ENCODE measurements around the gene BICC1.

BICC1 gene

GRCh38 chr10:58516671-58517070 lies 4.0 kb downstream of the BICC1 start:
- no peak for DNase-seq

GRCh38 chr10:58517081-58517480 lies 4.4 kb downstream of the BICC1 start:
- DNase-seq, result no peak

GRCh38 chr10:58517491-58518355 lies 5.1 kb downstream of the BICC1 start:
- no peak for DNase-seq

- DNase-seq, result no peak
Observed at GRCh38 chr10:58518775-58519174, 6.1 kb downstream of the BICC1 start.

GRCh38 chr10:58529077-58529728 lies 16.5 kb downstream of the BICC1 start:
- no peak for DNase-seq

GRCh38 chr10:58531084-58531695 lies 18.5 kb downstream of the BICC1 start:
- DNase-seq, result no peak

GRCh38 chr10:58535311-58535710 lies 22.6 kb downstream of the BICC1 start:
- no peak for DNase-seq

GRCh38 chr10:58543141-58543540 lies 30.5 kb downstream of the BICC1 start:
- no peak for DNase-seq

GRCh38 chr10:58544135-58544534 lies 31.5 kb downstream of the BICC1 start:
- no peak for DNase-seq

- DNase-seq, result no peak
Observed at GRCh38 chr10:58545427-58545826, 32.8 kb downstream of the BICC1 start.

- DNase-seq, result no peak
Observed at GRCh38 chr10:58546137-58546536, 33.5 kb downstream of the BICC1 start.

- DNase-seq, result no peak
Observed at GRCh38 chr10:58546722-58547445, 34.2 kb downstream of the BICC1 start.

- DNase-seq, result no peak
Observed at GRCh38 chr10:58547963-58548362, 35.3 kb downstream of the BICC1 start.

GRCh38 chr10:58554316-58554715 lies 41.6 kb downstream of the BICC1 start:
- DNase-seq, result no peak

GRCh38 chr10:58555170-58555929 lies 42.7 kb downstream of the BICC1 start:
- no peak for DNase-seq

- DNase-seq, result no peak
Observed at GRCh38 chr10:58555930-58556311, 43.2 kb downstream of the BICC1 start.

GRCh38 chr10:58556516-58557165 lies 44.0 kb downstream of the BICC1 start:
- DNase-seq, result no peak

GRCh38 chr10:58557714-58558113 lies 45.0 kb downstream of the BICC1 start:
- DNase-seq, result no peak

GRCh38 chr10:58560068-58560467 lies 47.4 kb downstream of the BICC1 start:
- no peak for DNase-seq

GRCh38 chr10:58565271-58565670 lies 52.6 kb downstream of the BICC1 start:
- DNase-seq, result no peak

- DNase-seq, result no peak
Observed at GRCh38 chr10:58567652-58568051, 55.0 kb downstream of the BICC1 start.

GRCh38 chr10:58568428-58568935 lies 55.8 kb downstream of the BICC1 start:
- no peak for DNase-seq
